Astrocyte (in vitro differentiated cells and primary cell): ENCODE measurements around the gene KIF3C. TPM values are rescaled to one million over a fixed set of nuclear protein-coding genes. Genes with fewer than 3 reads are reported as not detected.

ENCODE experiments used
- DNase-seq: peaks from one replicate; pipeline ENCODE4 v3.0.0-alpha.2; 2010; ENCODE audit warnings: low read depth
- FAIRE-seq: peaks from 2 replicates; lab custom pipeline; 2011; peaks lifted over from hg19 to GRCh38; lab: Jason Lieb, UNC
- H2AFZ ChIP-seq: 2 replicates; pipeline ENCODE4 v1.6.0; 2012; ENCODE audit warnings: low read depth, low read length, inconsistent platforms
- H3K27ac ChIP-seq: 2 replicates; pipeline ENCODE4 v1.5.1; 2011; ENCODE audit warnings: low read depth, low read length, inconsistent platforms
- H3K27me3 ChIP-seq: 2 replicates; pipeline ENCODE4 v1.6.0; 2011; ENCODE audit warnings: low read length, inconsistent platforms; ENCODE audit not compliant: insufficient read depth
- H3K36me3 ChIP-seq: 2 replicates; pipeline ENCODE4 v1.5.1; 2011; ENCODE audit warnings: low read length, inconsistent platforms; ENCODE audit not compliant: insufficient read depth
- H3K4me1 ChIP-seq: 2 replicates; pipeline ENCODE4 v1.5.1; 2011; ENCODE audit warnings: low read length, inconsistent platforms; ENCODE audit not compliant: insufficient read depth
- H3K4me2 ChIP-seq: 2 replicates; pipeline ENCODE4 v1.6.0; 2012; ENCODE audit warnings: low read length, inconsistent platforms
- H3K4me3 ChIP-seq: 2 replicates; pipeline ENCODE4 v1.5.1; 2011; ENCODE audit warnings: low read depth, mild to moderate bottlenecking, low read length, inconsistent platforms; ENCODE audit not compliant: insufficient read depth
- H3K79me2 ChIP-seq: 2 replicates; pipeline ENCODE4 v1.6.0; 2012; ENCODE audit warnings: mild to moderate bottlenecking, low read length, inconsistent platforms; ENCODE audit not compliant: insufficient read depth
- H3K9ac ChIP-seq: 2 replicates; pipeline ENCODE4 v1.6.0; 2012; ENCODE audit warnings: mild to moderate bottlenecking, low read length, inconsistent platforms
- H3K9me3 ChIP-seq: 2 replicates; pipeline ENCODE4 v1.5.1; 2012; ENCODE audit warnings: low read depth, mild to moderate bottlenecking, low read length, inconsistent platforms; ENCODE audit not compliant: insufficient read depth
- H4K20me1 ChIP-seq: 2 replicates; pipeline ENCODE4 v1.6.0; 2012; ENCODE audit warnings: low read length, inconsistent platforms; ENCODE audit not compliant: insufficient read depth
- H3K27ac Mint-ChIP-seq: one replicate; pipeline ENCODE4 v1.8.0; 2021; ENCODE audit warnings: mild to moderate bottlenecking, mixed read lengths; ENCODE audit not compliant: unreplicated experiment
- H3K27me3 Mint-ChIP-seq: one replicate; pipeline ENCODE4 v1.8.0; 2021; ENCODE audit warnings: low read depth, mixed read lengths; ENCODE audit not compliant: unreplicated experiment
- H3K36me3 Mint-ChIP-seq: one replicate; pipeline ENCODE4 v1.8.0; 2021; ENCODE audit warnings: low read depth, mixed read lengths; ENCODE audit not compliant: unreplicated experiment
- H3K4me1 Mint-ChIP-seq: one replicate; pipeline ENCODE4 v1.8.0; 2021; ENCODE audit warnings: low read depth, mixed read lengths; ENCODE audit not compliant: unreplicated experiment
- H3K4me3 Mint-ChIP-seq: one replicate; pipeline ENCODE4 v1.8.0; 2021; ENCODE audit warnings: mild to moderate bottlenecking, moderate library complexity, mixed read lengths; ENCODE audit not compliant: unreplicated experiment
- H3K9me3 Mint-ChIP-seq: one replicate; pipeline ENCODE4 v1.8.0; 2021; ENCODE audit warnings: mild to moderate bottlenecking, mixed read lengths; ENCODE audit not compliant: unreplicated experiment
- EZH2 ChIP-seq: IDR thresholded peaks from 2 replicates; pipeline ENCODE4 v1.6.1; 2012; ENCODE audit warnings: mild to moderate bottlenecking, low read length, inconsistent platforms; ENCODE audit not compliant: insufficient read depth
- total RNA-seq: library from RNA; stranded (reverse); gene quantifications from 2 replicates; pipeline ENCODE4 v1.2.1, GENCODE V29; 2021
- TF ChIP-seq, protein P1 (sequence below): IDR thresholded peaks from 2 replicates; pipeline ENCODE4 v1.5.1; 2011; ENCODE audit warnings: low read depth, mild to moderate bottlenecking, inconsistent platforms, low read length, moderate library complexity; ENCODE audit not compliant: insufficient read depth

KIF3C gene
- total RNA-seq, 1 donor from 2014 or later, result 38.7 TPM

DNA sequence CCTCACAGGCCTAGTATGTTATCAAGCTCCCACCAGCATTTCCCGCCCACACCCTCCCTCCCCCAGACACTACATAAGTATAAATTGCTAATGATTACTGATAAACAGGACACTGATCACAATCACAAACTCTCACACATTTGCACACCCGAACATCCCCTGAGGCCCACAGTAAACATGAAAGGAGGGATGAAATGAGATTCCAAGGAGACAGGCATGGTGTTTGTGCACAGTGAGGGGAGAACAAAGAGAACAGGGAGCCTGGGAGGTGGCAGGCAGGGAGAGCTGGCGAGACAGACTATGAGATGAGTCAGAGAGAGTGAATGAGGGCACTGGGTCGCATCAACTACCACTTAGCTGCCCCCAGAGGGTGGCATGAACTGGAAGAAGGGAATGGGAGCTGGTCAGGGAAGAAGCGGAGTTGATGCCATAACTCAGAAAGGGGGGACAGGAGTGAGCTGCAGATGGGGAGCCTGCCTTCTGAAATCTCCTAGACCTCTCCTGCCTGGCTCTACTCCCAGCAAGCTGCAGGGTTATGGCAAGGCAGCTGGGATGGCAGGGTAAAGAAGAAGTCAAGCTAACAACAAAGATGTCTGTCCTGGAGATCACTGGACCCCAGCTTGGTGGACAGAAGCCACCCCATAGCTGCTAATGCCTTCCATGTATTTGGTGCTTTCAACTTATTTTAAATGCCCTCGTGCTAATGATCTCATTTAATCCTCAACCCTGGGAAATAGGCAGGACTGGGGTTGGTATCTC, 5.1 kb downstream of the KIF3C start:
- Histone ChIP-seq H3K36me3 (no peaks in the 10 kb centered on the region), H3K79me2 (peaks cover 72% of the 10 kb centered on the region), H3K4me1 (peaks cover 49% of the 10 kb centered on the region), H3K27me3 (no peaks in the 10 kb centered on the region), H3K9ac (peak overlapping the region; percentile 47), H3K4me3 (peak overlapping the region; percentile 26), H3K27ac (peak overlapping the region; percentile 76), H4K20me1 (peaks cover 30% of the 10 kb centered on the region), H3K9me3 (no peaks in the 10 kb centered on the region), H3K4me2 (peak overlapping the region; percentile 84), H2AFZ (no peak overlapping the region)
- H3K4me3 Mint-ChIP-seq, result peak overlapping the region; percentile 40
- peaks cover 2% of the 10 kb centered on the region for H3K9me3 Mint-ChIP-seq
- H3K27ac Mint-ChIP-seq, result peak overlapping the region; percentile 87
- peaks cover 48% of the 10 kb centered on the region for H3K4me1 Mint-ChIP-seq
- peak; percentile 56 for FAIRE-seq
- no peaks in the 10 kb centered on the region for H3K27me3 Mint-ChIP-seq
- DNase-seq, result no peak
- TF ChIP-seq, protein P1, sequence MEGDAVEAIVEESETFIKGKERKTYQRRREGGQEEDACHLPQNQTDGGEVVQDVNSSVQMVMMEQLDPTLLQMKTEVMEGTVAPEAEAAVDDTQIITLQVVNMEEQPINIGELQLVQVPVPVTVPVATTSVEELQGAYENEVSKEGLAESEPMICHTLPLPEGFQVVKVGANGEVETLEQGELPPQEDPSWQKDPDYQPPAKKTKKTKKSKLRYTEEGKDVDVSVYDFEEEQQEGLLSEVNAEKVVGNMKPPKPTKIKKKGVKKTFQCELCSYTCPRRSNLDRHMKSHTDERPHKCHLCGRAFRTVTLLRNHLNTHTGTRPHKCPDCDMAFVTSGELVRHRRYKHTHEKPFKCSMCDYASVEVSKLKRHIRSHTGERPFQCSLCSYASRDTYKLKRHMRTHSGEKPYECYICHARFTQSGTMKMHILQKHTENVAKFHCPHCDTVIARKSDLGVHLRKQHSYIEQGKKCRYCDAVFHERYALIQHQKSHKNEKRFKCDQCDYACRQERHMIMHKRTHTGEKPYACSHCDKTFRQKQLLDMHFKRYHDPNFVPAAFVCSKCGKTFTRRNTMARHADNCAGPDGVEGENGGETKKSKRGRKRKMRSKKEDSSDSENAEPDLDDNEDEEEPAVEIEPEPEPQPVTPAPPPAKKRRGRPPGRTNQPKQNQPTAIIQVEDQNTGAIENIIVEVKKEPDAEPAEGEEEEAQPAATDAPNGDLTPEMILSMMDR, result no peak
- no peak for TF ChIP-seq EZH2
- peaks cover 30% of the 10 kb centered on the region for H3K36me3 Mint-ChIP-seq

DNA sequence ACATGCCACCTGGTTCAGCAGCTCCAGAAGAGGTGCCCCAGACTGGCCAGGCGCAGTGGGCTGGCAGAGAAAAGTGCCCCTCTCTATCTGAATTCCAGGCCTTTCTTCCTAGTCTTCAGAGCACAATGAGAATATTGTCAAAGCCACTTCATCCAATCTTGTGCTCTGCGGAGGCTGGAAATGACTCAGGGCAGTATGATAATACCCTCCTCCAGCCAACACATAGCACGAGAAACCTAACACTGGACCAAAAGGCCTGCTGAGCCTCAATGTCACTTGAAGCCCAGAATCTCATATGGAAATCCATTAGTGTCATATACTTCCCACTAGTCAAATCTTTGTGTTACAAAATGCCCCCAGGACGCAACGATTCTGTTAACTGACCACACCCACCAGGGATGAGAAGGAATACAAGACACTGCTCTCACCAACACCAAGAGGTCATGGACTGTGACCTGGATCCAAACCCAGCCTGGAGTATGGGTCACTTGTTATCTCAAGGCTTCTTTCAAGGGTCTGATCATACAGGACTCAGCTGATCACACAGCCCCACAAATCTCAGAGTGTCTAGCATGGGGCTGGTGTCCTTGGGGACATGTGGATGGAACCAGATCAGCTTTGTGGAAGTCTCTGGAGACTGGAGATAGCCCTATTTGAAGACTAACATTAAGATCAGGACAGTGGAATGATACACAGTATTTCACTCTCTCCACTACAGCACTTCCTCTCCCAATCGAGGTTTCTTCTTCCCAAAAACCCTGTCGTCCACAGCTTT, 10.1 kb downstream of the KIF3C start:
- H3K4me3 ChIP-seq, result no peak overlapping the region
- H3K27ac Mint-ChIP-seq, result peak overlapping the region; percentile 72
- H3K4me1 Mint-ChIP-seq, result peaks cover 26% of the 10 kb centered on the region
- peak overlapping the region; percentile 16 for H3K4me2 ChIP-seq
- peaks cover 2% of the 10 kb centered on the region for H3K9me3 Mint-ChIP-seq
- no peak overlapping the region for H3K4me3 Mint-ChIP-seq
- no peak for TF ChIP-seq EZH2
- TF ChIP-seq, protein P1, result no peak
- FAIRE-seq, result no peak
- no peak overlapping the region for H2AFZ ChIP-seq
- no peaks in the 10 kb centered on the region for H3K27me3 ChIP-seq
- peak; percentile 66 for DNase-seq
- H3K36me3 ChIP-seq, result no peaks in the 10 kb centered on the region
- H3K79me2 ChIP-seq, result peaks cover 40% of the 10 kb centered on the region
- no peak overlapping the region for H3K9ac ChIP-seq
- H3K27ac ChIP-seq, result peak overlapping the region; percentile 40
- peaks cover 14% of the 10 kb centered on the region for H3K4me1 ChIP-seq
- H3K27me3 Mint-ChIP-seq, result no peaks in the 10 kb centered on the region
- no peaks in the 10 kb centered on the region for H3K9me3 ChIP-seq
- H4K20me1 ChIP-seq, result peaks cover 19% of the 10 kb centered on the region
- peaks cover 19% of the 10 kb centered on the region for H3K36me3 Mint-ChIP-seq
